Left lobe of liver (tissue), 2 donors: ENCODE data around the gene OXLD1. TPM values are rescaled to one million over a fixed set of nuclear protein-coding genes. Genes with fewer than 3 reads are reported as not detected.
"Not testable (repeated sequence)": the region's sequence is repeated elsewhere in the genome, so short reads cannot be mapped to it uniquely, and the experiment has no call there.

ENCODE experiments used
- ATAC-seq: fragments of 200-7000 bp; cut with Tn5 transposase; one replicate; pipeline ENCODE4 v1.9.1; 2020; ENCODE audit warnings: mild to moderate bottlenecking, moderate library complexity
- DNase-seq: peaks from one replicate; pipeline ENCODE4 v3.0.0-alpha.2; 2020; ENCODE audit warnings: low spot score
- total RNA-seq: library from RNA; stranded (reverse); gene quantifications from one replicate; pipeline ENCODE4 v1.2.1, GENCODE V29; 2021
- donor health status: DM: no; HTN: no; CAD: no; lungs with moderate emphysema.
- donor health status: DM: no; HTN: yes; CAD: no.

OXLD1 gene
- total RNA-seq, 1 donor from 2014 or later, result 18.3 TPM

- DNase-seq (peak; percentile 67), ATAC-seq (peak; percentile 87)
Measured at GRCh38 chr17:81621494-81622130, 44.8 kb downstream of the OXLD1 start.

- ATAC-seq, DNase-seq: not testable (repeated sequence)
Measured at GRCh38 chr17:81618307-81618706, 48.1 kb downstream of the OXLD1 start.

GRCh38 chr17:81616877-81617276 lies 49.5 kb downstream of the OXLD1 start:
- ATAC-seq (no peak), DNase-seq (no peak)

- ATAC-seq (peak; percentile 18), DNase-seq (no peak)
Measured at GRCh38 chr17:81615401-81615930, 50.9 kb downstream of the OXLD1 start.

Other genes starting within 250 kb of the OXLD1 start
- 264 TPM for gene ACTG1, start 153.8 kb downstream of the OXLD1 start, total RNA-seq
- 0.18 TPM for gene FSCN2, start 138.2 kb downstream of the OXLD1 start, total RNA-seq
- gene FAAP100, start 114.3 kb downstream of the OXLD1 start, total RNA-seq, result 18.9 TPM
- 49.5 TPM for gene NPLOC4, start 29.5 kb downstream of the OXLD1 start, total RNA-seq
- gene TSPAN10, start 29.4 kb downstream of the OXLD1 start, total RNA-seq, result 1.5 TPM
- gene PDE6G, start 10.1 kb downstream of the OXLD1 start, total RNA-seq, result 0.40 TPM
- gene CCDC137, start 132 bp upstream of the OXLD1 start, total RNA-seq, result 7.0 TPM
- gene ARL16, start 17.2 kb upstream of the OXLD1 start, total RNA-seq, result 5.1 TPM
- gene HGS, start 17.4 kb upstream of the OXLD1 start, total RNA-seq, result 40.3 TPM
- gene MRPL12, start 36.8 kb upstream of the OXLD1 start, total RNA-seq, result 75.7 TPM
- 105 TPM for gene SLC25A10, start 45.7 kb upstream of the OXLD1 start, total RNA-seq
- gene GCGR, start 137.5 kb upstream of the OXLD1 start, total RNA-seq, result 109 TPM
- 17.9 TPM for gene MCRIP1, start 166.7 kb upstream of the OXLD1 start, total RNA-seq
- not detected for gene PPP1R27, start 168.4 kb upstream of the OXLD1 start, total RNA-seq
- 1,392 TPM for gene P4HB, start 193.9 kb upstream of the OXLD1 start, total RNA-seq
- 109 TPM for gene ARHGDIA, start 204.7 kb upstream of the OXLD1 start, total RNA-seq
- 14.5 TPM for gene ALYREF, start 225.0 kb upstream of the OXLD1 start, total RNA-seq
- gene ANAPC11, start 225.1 kb upstream of the OXLD1 start, total RNA-seq, result 95.7 TPM
- gene NPB, start 235.6 kb upstream of the OXLD1 start, total RNA-seq, result 0.13 TPM
- 113 TPM for gene PCYT2, start 244.8 kb upstream of the OXLD1 start, total RNA-seq